Nephron (organoid): ENCODE results near the gene ARPIN.

Experiments
- H3K27ac Mint-ChIP-seq, 3 experiments: 2 replicates each; pipeline ENCODE4 v1.8.0; 2020; ENCODE audit warnings: mixed read lengths in 3 of 3, mild to moderate bottlenecking in 2 of 3, moderate library complexity in 1 of 3
- H3K27me3 Mint-ChIP-seq: 2 replicates; pipeline ENCODE4 v1.8.0; 2021; ENCODE audit warnings: low read depth, mild to moderate bottlenecking, moderate library complexity, mixed read lengths
- H3K36me3 Mint-ChIP-seq: 2 replicates; pipeline ENCODE4 v1.8.0; 2020; ENCODE audit warnings: low read depth, mixed read lengths
- H3K4me1 Mint-ChIP-seq: 2 replicates; pipeline ENCODE4 v1.8.0; 2020; ENCODE audit warnings: mixed read lengths
- H3K4me3 Mint-ChIP-seq, 3 experiments: 2 replicates each; pipeline ENCODE4 v1.8.0; 2020; ENCODE audit warnings: mild to moderate bottlenecking in 3 of 3, mixed read lengths in 3 of 3, moderate library complexity in 2 of 3
- H3K9me3 Mint-ChIP-seq: 2 replicates; pipeline ENCODE4 v1.8.0; 2020; ENCODE audit warnings: mixed read lengths
- CTCF ChIP-seq, 3 experiments: fragments of 200-600 bp; sonication (generic); IDR thresholded peaks; one replicate each; pipeline ENCODE4 v1.5.0; 2021; ENCODE audit warnings: antibody characterized with exemption in 3 of 3; ENCODE audit not compliant: unreplicated experiment in 3 of 3

ARPIN gene

GRCh38 chr15:89905846-89906378 is 6.8 kb downstream of the ARPIN start:
- Mint-ChIP-seq H3K36me3 (peaks cover 34% of the 10 kb centered on the region), H3K4me3 (no peak overlapping the region)

GRCh38 chr15:89904519-89904918 is 8.2 kb downstream of the ARPIN start:
- H3K4me3 Mint-ChIP-seq = no peak overlapping the region
- H3K27ac Mint-ChIP-seq = no peak overlapping the region

More at GRCh38 chr15:89905846-89906378, 6.8 kb downstream of the ARPIN start:
- H3K27ac Mint-ChIP-seq = no peak overlapping the region
- no peak for TF ChIP-seq CTCF (IDR thresholded peaks at IDR 0.05; ENCODE audit: unreplicated experiment in 3 of 3)
- H3K9me3 Mint-ChIP-seq = no peaks in the 10 kb centered on the region
- H3K27me3 Mint-ChIP-seq = no peaks in the 10 kb centered on the region
- peaks cover 15% of the 10 kb centered on the region for H3K4me1 Mint-ChIP-seq

GRCh38 chr15:89903858-89904130 is 9.0 kb downstream of the ARPIN start:
- Mint-ChIP-seq H3K27ac (no peak overlapping the region), H3K36me3 (peaks cover 36% of the 10 kb centered on the region), H3K4me1 (no peaks in the 10 kb centered on the region), H3K9me3 (no peaks in the 10 kb centered on the region), H3K4me3 (no peak overlapping the region), H3K27me3 (no peaks in the 10 kb centered on the region)
- no peak for TF ChIP-seq CTCF (IDR thresholded peaks at IDR 0.05; ENCODE audit: unreplicated experiment in 3 of 3)

More at GRCh38 chr15:89904519-89904918, 8.2 kb downstream of the ARPIN start:
- no peaks in the 10 kb centered on the region for H3K27me3 Mint-ChIP-seq
- no peak for TF ChIP-seq CTCF (IDR thresholded peaks at IDR 0.05; ENCODE audit: unreplicated experiment in 3 of 3)
- no peaks in the 10 kb centered on the region for H3K9me3 Mint-ChIP-seq
- peaks cover 41% of the 10 kb centered on the region for H3K36me3 Mint-ChIP-seq
- H3K4me1 Mint-ChIP-seq = peaks cover 6% of the 10 kb centered on the region

GRCh38 chr15:89903015-89903857 is 9.5 kb downstream of the ARPIN start:
- H3K4me3 Mint-ChIP-seq = no peak overlapping the region
- no peak overlapping the region for H3K27ac Mint-ChIP-seq
- no peaks in the 10 kb centered on the region for H3K27me3 Mint-ChIP-seq
- no peak for TF ChIP-seq CTCF (IDR thresholded peaks at IDR 0.05; ENCODE audit: unreplicated experiment in 3 of 3)
- H3K36me3 Mint-ChIP-seq = peaks cover 36% of the 10 kb centered on the region
- no peaks in the 10 kb centered on the region for H3K9me3 Mint-ChIP-seq
- peaks cover 3% of the 10 kb centered on the region for H3K4me1 Mint-ChIP-seq

- no peaks in the 10 kb centered on the region for H3K27me3 Mint-ChIP-seq
- H3K4me3 Mint-ChIP-seq = no peak overlapping the region
- peaks cover 5% of the 10 kb centered on the region for H3K4me1 Mint-ChIP-seq
- TF ChIP-seq CTCF (IDR thresholded peaks at IDR 0.05; ENCODE audit: unreplicated experiment in 3 of 3) = no peak
- no peak overlapping the region for H3K27ac Mint-ChIP-seq
- no peaks in the 10 kb centered on the region for H3K9me3 Mint-ChIP-seq
- peaks cover 29% of the 10 kb centered on the region for H3K36me3 Mint-ChIP-seq
These were observed 11.9 kb downstream of the ARPIN start for GRCh38 chr15:89900849-89901248.
